ENCODE data around the gene MTOR. TPM values are rescaled to one million over a fixed set of nuclear protein-coding genes. Genes with fewer than 3 reads are reported as not detected.

Gene MTOR
- total RNA-seq, 1 donor from 2014 or later = 82.4 TPM

DNA sequence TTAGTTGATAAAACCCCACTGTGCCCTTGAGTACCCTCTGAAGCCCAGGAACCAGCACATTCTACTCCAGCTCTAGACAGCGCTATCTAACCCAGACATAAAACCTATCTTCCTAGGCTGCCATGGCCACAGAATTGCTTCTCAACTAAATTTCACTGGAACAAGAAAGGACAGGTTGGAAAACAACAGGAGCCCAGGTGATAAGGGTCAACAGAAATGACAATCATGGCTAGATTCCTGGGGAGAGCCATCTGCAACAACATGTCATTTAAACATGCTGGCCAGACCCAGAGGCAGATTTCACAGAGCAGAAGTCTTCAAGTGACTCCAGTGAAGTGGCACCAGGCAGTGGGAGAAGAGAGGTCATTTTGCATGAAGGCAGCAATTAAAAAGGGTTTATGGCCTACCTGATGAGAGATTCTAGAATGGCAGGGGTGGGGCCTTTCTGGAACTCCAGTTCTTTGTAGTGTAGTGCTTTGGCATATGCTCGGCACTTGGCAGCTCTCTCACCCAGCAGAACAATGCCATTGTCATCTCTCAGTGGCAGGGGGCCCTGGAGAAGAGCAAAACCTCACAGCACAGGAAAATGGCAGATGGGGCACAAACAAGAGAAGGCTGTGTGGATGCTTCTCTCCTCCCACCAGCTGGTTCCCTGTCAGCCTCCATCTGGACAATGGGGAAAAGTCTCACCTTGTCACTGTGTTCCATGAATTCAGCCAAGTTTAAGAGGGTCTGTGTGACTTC is 63.3 kb downstream of the MTOR start:
- peaks cover 6% of the 10 kb centered on the region for H3K4me1 Mint-ChIP-seq (ENCODE audit: low read depth, unreplicated experiment)
- H3K27ac Mint-ChIP-seq (ENCODE audit: unreplicated experiment) = peak overlapping the region; percentile 22
- TF ChIP-seq CTCF (IDR thresholded peaks at IDR 0.05; ENCODE audit: partially characterized antibody, unreplicated experiment) = no peak
- H3K27me3 Mint-ChIP-seq (ENCODE audit: unreplicated experiment) = no peaks in the 10 kb centered on the region
- peaks cover 5% of the 10 kb centered on the region for H3K36me3 Mint-ChIP-seq (ENCODE audit: unreplicated experiment)
- no peaks in the 10 kb centered on the region for H3K9me3 Mint-ChIP-seq (ENCODE audit: unreplicated experiment)
- no peak overlapping the region for H3K4me3 Mint-ChIP-seq (ENCODE audit: unreplicated experiment)
- DNase-seq = no peak

DNA sequence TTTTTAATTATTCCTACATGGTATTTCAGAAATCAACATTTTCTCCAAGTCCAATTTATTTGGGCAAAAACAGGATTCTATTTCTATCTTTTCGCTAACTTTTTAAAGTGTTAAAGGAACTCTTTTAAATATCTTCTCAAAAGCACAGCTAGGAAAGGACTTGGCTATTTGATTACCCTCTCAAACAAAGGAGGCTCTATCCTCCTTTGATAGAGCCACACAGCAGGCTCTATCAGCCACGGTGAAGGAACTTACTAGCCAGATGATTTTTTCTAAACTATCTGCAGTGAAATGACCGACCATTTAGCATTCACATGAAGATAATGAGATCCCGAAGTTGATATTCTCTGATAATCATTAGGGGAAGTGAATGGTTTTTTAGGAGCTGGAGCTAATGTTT is 64.1 kb downstream of the MTOR start:
- Mint-ChIP-seq H3K9me3 (ENCODE audit: unreplicated experiment) (no peaks in the 10 kb centered on the region), H3K36me3 (ENCODE audit: unreplicated experiment) (peaks cover 5% of the 10 kb centered on the region), H3K4me1 (ENCODE audit: low read depth, unreplicated experiment) (peaks cover 6% of the 10 kb centered on the region), H3K4me3 (ENCODE audit: unreplicated experiment) (no peak overlapping the region), H3K27me3 (ENCODE audit: unreplicated experiment) (no peaks in the 10 kb centered on the region), H3K27ac (ENCODE audit: unreplicated experiment) (no peak overlapping the region)
- no peak for DNase-seq
- TF ChIP-seq CTCF (IDR thresholded peaks at IDR 0.05; ENCODE audit: partially characterized antibody, unreplicated experiment) = no peak

- H3K27me3 Mint-ChIP-seq (ENCODE audit: unreplicated experiment) = no peaks in the 10 kb centered on the region
- H3K4me3 Mint-ChIP-seq (ENCODE audit: unreplicated experiment) = no peak overlapping the region
- no peak for TF ChIP-seq CTCF (IDR thresholded peaks at IDR 0.05; ENCODE audit: partially characterized antibody, unreplicated experiment)
- no peak for DNase-seq
- H3K4me1 Mint-ChIP-seq (ENCODE audit: low read depth, unreplicated experiment) = peaks cover 6% of the 10 kb centered on the region
- H3K27ac Mint-ChIP-seq (ENCODE audit: unreplicated experiment) = no peak overlapping the region
- peaks cover 5% of the 10 kb centered on the region for H3K36me3 Mint-ChIP-seq (ENCODE audit: unreplicated experiment)
- H3K9me3 Mint-ChIP-seq (ENCODE audit: unreplicated experiment) = no peaks in the 10 kb centered on the region
These were observed 65.0 kb downstream of the MTOR start for GRCh38 chr1:11197359-11197758.

- no peaks in the 10 kb centered on the region for H3K27me3 Mint-ChIP-seq (ENCODE audit: unreplicated experiment)
- no peak overlapping the region for H3K4me3 Mint-ChIP-seq (ENCODE audit: unreplicated experiment)
- no peaks in the 10 kb centered on the region for H3K9me3 Mint-ChIP-seq (ENCODE audit: unreplicated experiment)
- DNase-seq = no peak
- peaks cover 6% of the 10 kb centered on the region for H3K4me1 Mint-ChIP-seq (ENCODE audit: low read depth, unreplicated experiment)
- peaks cover 5% of the 10 kb centered on the region for H3K36me3 Mint-ChIP-seq (ENCODE audit: unreplicated experiment)
- TF ChIP-seq CTCF (IDR thresholded peaks at IDR 0.05; ENCODE audit: partially characterized antibody, unreplicated experiment) = no peak
- no peak overlapping the region for H3K27ac Mint-ChIP-seq (ENCODE audit: unreplicated experiment)
These were observed 65.4 kb downstream of the MTOR start for GRCh38 chr1:11196945-11197344.

- no peak for TF ChIP-seq CTCF (IDR thresholded peaks at IDR 0.05; ENCODE audit: partially characterized antibody, unreplicated experiment)
- Mint-ChIP-seq H3K27ac (ENCODE audit: unreplicated experiment) (no peak overlapping the region), H3K4me3 (ENCODE audit: unreplicated experiment) (no peak overlapping the region), H3K27me3 (ENCODE audit: unreplicated experiment) (no peaks in the 10 kb centered on the region), H3K36me3 (ENCODE audit: unreplicated experiment) (peaks cover 5% of the 10 kb centered on the region), H3K4me1 (ENCODE audit: low read depth, unreplicated experiment) (peaks cover 6% of the 10 kb centered on the region), H3K9me3 (ENCODE audit: unreplicated experiment) (peaks cover 2% of the 10 kb centered on the region)
- DNase-seq = no peak
These were observed 67.8 kb downstream of the MTOR start for GRCh38 chr1:11194407-11195176.
